ENCODE results near the gene PUM1.

DNA sequence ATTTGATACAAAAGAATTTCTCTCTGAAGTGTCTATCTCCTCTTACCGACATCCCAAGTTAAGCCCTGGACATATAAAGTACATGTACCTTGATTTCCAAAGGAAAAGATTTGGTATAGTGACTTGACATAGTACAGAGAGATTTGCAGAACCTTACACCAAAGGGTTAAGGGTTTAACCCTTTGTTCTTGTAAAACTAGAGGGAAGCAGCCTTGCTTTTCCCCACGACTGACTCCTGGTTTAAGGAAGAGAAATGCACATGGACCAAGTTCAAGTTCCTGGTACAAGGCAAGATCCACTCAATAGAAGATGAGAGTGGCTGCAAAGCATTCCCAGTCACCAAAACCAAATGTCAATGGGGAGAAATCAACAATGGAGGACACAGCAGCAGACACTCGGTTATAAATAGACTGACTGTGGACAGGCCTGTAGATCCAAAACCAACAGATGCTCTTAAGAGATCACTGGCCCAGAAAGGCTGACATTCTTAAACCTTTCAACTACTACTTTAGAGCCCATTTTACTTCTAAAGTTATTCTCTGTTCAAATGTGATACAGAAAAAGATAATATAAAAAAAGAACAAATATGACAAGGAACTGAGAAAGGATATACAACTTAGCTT lies 69.4 kb downstream of the PUM1 start:
- TF ChIP-seq EZH2 (IDR thresholded peaks at IDR 0.05) (no peak), POLR2AphosphoS5 (IDR thresholded peaks at IDR 0.05; ENCODE audit: borderline replicate concordance, low read depth, low read length) (no peak)

Data from SK-N-MC (cell line).